ENCODE results near the gene KRTAP12-3. TPM values are rescaled to one million over a fixed set of nuclear protein-coding genes. Genes with fewer than 3 reads are reported as not detected.

Gene KRTAP12-3
- total and polyA plus RNA-seq, 4 donors = not detected

DNA sequence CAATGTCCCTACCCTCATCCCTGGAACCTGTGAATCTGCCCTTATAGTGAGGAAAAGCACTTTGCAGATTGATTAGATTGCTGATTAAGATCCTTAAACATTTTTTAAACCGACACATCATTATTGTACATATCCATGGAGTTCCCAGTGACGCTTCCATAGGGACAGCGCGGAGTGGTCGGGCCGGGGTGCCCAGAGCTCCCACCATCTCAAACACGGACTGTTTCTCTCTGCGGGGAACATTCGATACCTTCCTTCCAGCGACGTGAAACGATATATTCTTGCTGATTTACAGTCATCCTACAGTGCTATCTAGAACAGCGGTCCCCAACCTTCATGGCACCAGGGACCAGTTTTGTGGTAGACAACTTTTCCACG is 43.3 kb downstream of the KRTAP12-3 start:
- ATAC-seq (ENCODE audit: low FRiP score) = no peak
- no peaks in the 10 kb centered on the region for H3K4me1 ChIP-seq (ENCODE audit: control insufficient read depth in 1 of 2, insufficient read depth in 2 of 2, low read length in 2 of 2)
- WGBS, 2 donors = 85 to 89% methylated on average over 14 of the region's 14 CpGs
- H3K4me3 ChIP-seq (ENCODE audit: low read length in 2 of 2) = no peak overlapping the region
- H3K36me3 ChIP-seq (ENCODE audit: control insufficient read depth in 1 of 2, insufficient read depth in 2 of 2, low read length in 1 of 2) = no peaks in the 10 kb centered on the region
- intact Hi-C loops (cut with DNase I) = no loop called here
- H3K27ac ChIP-seq (ENCODE audit: low read depth in 1 of 2, low read length in 2 of 2) = no peak overlapping the region
- no peak for DNase-seq
- H3K9me3 ChIP-seq (ENCODE audit: control insufficient read depth, low read length) = peaks cover under 1% of the 10 kb centered on the region
- H3K27me3 ChIP-seq (ENCODE audit: control insufficient read depth in 1 of 2, insufficient read depth in 2 of 2, low read length in 1 of 2) = no peaks in the 10 kb centered on the region

DNA sequence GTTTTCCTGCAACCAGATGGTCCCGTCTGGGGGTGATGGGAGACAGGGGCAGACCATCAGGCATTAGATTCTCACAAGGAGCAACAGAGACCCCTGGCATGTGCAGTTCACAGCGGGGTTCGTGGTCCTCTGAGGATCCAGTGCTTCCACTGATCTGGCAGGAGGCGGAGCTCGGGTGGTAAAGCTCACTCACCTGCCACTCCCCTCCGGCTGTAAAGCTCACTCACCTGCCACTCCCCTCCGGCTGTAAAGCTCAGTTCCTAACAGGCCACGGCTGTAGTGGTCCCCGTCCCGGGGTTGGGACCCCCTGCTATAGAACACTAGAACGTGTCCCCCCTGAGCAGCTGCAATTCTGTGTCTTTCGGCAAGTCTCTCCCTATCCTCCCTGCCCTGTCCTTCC is 43.8 kb downstream of the KRTAP12-3 start:
- Histone ChIP-seq H3K4me3 (ENCODE audit: low read length in 2 of 2) (no peak overlapping the region), H3K36me3 (ENCODE audit: control insufficient read depth in 1 of 2, insufficient read depth in 2 of 2, low read length in 1 of 2) (no peaks in the 10 kb centered on the region), H3K27me3 (ENCODE audit: control insufficient read depth in 1 of 2, insufficient read depth in 2 of 2, low read length in 1 of 2) (no peaks in the 10 kb centered on the region), H3K9me3 (ENCODE audit: control insufficient read depth, low read length) (peaks cover 4% of the 10 kb centered on the region), H3K4me1 (ENCODE audit: control insufficient read depth in 1 of 2, insufficient read depth in 2 of 2, low read length in 2 of 2) (no peaks in the 10 kb centered on the region), H3K27ac (ENCODE audit: low read depth in 1 of 2, low read length in 2 of 2) (no peak overlapping the region)
- intact Hi-C loops (cut with DNase I) = no loop called here
- 61 to 65% methylated on average over 12 of the region's 12 CpGs for WGBS, 2 donors
- DNase-seq = no peak
- ATAC-seq (ENCODE audit: low FRiP score) = no peak

DNA sequence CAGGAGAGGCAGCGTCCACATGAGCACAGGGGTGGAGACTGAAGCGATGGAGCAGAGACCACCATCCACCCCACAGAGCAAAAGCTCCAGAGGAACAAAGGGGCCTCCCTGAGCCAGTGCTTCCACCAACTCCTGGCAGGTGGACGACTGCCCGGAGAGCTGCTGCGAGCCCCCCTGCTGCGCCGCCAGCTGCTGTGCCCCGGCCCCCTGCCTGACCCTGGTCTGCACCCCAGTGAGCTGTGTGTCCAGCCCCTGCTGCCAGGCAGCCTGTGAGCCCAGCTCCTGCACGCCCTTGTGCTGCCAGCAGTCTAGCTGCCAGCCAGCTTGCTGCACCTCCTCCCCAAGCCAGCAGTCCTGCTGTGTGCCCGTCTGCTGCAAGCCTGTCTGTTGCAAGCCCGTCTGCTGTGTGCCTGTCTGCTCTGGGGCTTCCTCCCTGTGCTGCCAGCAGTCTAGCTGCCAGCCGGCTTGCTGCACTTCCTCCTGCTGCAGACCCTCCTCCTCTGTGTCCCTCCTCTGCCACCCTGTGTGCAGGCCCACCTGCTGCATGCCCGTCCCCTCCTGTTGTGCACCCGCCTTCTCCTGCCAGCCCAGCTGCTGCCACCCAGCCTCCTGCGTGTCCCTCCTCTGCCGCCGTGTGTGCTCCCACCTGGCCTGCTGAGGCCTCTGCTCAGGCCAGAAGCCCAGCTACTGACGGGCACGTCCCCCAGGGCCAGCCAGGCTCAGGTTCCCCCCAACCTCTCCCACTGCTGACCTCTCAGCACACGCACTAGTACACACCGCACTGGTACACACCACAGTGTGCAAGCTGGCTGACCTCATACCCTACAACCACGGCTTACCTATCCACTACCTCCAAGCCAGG is 44.6 kb downstream of the KRTAP12-3 start:
- ATAC-seq (ENCODE audit: low FRiP score) (no peak), DNase-seq (no peak)
- WGBS, 2 donors = 79 to 85% methylated on average over 20 to 22 of the region's 22 CpGs
- Histone ChIP-seq H3K4me1 (ENCODE audit: control insufficient read depth in 1 of 2, insufficient read depth in 2 of 2, low read length in 2 of 2) (no peaks in the 10 kb centered on the region), H3K9me3 (ENCODE audit: control insufficient read depth, low read length) (peaks cover 4% of the 10 kb centered on the region), H3K27me3 (ENCODE audit: control insufficient read depth in 1 of 2, insufficient read depth in 2 of 2, low read length in 1 of 2) (no peaks in the 10 kb centered on the region), H3K4me3 (ENCODE audit: low read length in 2 of 2) (no peak overlapping the region), H3K27ac (ENCODE audit: low read depth in 1 of 2, low read length in 2 of 2) (no peak overlapping the region), H3K36me3 (ENCODE audit: control insufficient read depth in 1 of 2, insufficient read depth in 2 of 2, low read length in 1 of 2) (no peaks in the 10 kb centered on the region)
- intact Hi-C loops (cut with DNase I) = no loop called here

- Histone ChIP-seq H3K27ac (ENCODE audit: low read depth in 1 of 2, low read length in 2 of 2) (no peak overlapping the region), H3K4me1 (ENCODE audit: control insufficient read depth in 1 of 2, insufficient read depth in 2 of 2, low read length in 2 of 2) (no peaks in the 10 kb centered on the region), H3K36me3 (ENCODE audit: control insufficient read depth in 1 of 2, insufficient read depth in 2 of 2, low read length in 1 of 2) (no peaks in the 10 kb centered on the region), H3K27me3 (ENCODE audit: control insufficient read depth in 1 of 2, insufficient read depth in 2 of 2, low read length in 1 of 2) (no peaks in the 10 kb centered on the region), H3K4me3 (ENCODE audit: low read length in 2 of 2) (no peak overlapping the region), H3K9me3 (ENCODE audit: control insufficient read depth, low read length) (peaks cover 4% of the 10 kb centered on the region)
- intact Hi-C loops (cut with DNase I) = no loop called here
- ATAC-seq (ENCODE audit: low FRiP score) (no peak), DNase-seq (no peak)
- WGBS, 2 donors = 80 to 85% methylated on average over 16 of the region's 16 CpGs
These were observed 45.4 kb downstream of the KRTAP12-3 start for GRCh38 chr21:44702973-44703730.

DNA sequence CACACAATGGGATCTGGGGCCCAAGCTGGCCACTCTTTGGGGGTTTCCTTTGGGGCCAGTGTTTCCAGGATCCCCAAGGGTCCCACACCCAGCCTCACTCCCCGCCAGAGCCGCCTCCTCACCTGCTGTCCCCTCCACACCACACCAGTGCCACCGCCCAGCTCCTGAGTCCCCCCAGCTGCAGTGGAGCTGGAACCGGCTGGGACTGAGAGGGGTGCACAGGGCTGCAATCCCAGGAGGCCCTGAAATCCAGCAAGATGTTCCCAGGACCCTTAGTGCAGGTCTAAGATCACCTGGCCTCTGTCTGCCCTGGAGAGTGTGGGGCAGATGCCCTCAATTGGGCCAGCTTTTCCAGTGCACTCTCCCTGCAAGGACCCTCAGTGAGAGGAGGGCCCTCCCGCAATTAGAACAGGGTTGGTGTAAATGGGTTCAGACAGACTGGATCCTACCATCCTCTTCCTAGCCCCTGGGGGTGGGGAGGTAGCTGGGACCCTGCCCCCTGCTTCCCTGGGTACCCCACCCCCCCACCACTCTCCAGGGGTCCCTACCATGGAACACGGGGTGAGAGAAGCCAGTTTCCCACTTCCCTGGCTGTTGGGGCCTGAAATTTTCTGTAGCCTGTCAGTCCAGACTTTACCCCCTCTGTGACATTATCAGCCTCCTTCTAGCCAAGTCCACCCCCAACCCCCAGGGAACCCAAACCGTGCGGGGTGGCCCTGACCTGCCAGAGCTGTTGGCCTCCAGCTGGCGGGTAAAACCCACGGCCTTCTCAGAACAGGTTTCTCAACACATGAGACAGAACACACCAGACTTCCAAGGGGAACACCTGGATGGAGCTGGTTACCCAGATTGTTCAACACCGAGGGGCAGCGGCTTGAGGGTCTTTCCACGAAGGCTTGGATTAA is 46.3 kb downstream of the KRTAP12-3 start:
- 72 to 74% methylated on average over 13 of the region's 13 CpGs for WGBS, 2 donors
- H3K27ac ChIP-seq (ENCODE audit: low read depth in 1 of 2, low read length in 2 of 2) = no peak overlapping the region
- intact Hi-C loops (cut with DNase I) = no loop called here
- no peak for ATAC-seq (ENCODE audit: low FRiP score)
- H3K36me3 ChIP-seq (ENCODE audit: control insufficient read depth in 1 of 2, insufficient read depth in 2 of 2, low read length in 1 of 2) = no peaks in the 10 kb centered on the region
- DNase-seq = no peak
- H3K4me1 ChIP-seq (ENCODE audit: control insufficient read depth in 1 of 2, insufficient read depth in 2 of 2, low read length in 2 of 2) = no peaks in the 10 kb centered on the region
- H3K4me3 ChIP-seq (ENCODE audit: low read length in 2 of 2) = no peak overlapping the region
- peaks cover 4% of the 10 kb centered on the region for H3K9me3 ChIP-seq (ENCODE audit: control insufficient read depth, low read length)
- H3K27me3 ChIP-seq (ENCODE audit: control insufficient read depth in 1 of 2, insufficient read depth in 2 of 2, low read length in 1 of 2) = no peaks in the 10 kb centered on the region

DNA sequence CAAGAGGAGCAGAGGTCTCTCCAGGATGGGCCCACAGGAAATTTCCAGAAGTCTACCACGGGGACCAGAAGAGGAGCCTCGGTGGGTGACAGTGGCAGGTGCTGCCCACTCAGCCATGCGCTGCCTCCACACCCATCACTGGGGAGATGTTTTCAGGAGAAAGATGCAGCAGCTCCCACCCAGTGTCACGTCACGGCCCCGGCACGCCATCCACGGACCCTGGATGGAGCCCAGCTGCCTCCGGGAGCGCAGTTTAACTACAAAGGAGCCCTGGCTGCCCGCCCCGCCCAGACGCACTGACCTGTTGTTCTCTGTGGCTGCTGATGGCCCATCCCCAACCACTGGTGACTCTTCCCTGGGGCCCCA is 46.9 kb downstream of the KRTAP12-3 start:
- no peaks in the 10 kb centered on the region for H3K27me3 ChIP-seq (ENCODE audit: control insufficient read depth in 1 of 2, insufficient read depth in 2 of 2, low read length in 1 of 2)
- DNase-seq = no peak

GRCh38 chr21:44706026-44706705 is 48.4 kb downstream of the KRTAP12-3 start:
- Histone ChIP-seq H3K27me3 (ENCODE audit: control insufficient read depth in 1 of 2, insufficient read depth in 2 of 2, low read length in 1 of 2) (no peaks in the 10 kb centered on the region), H3K27ac (ENCODE audit: low read depth in 1 of 2, low read length in 2 of 2) (no peak overlapping the region)
- 42 to 49% methylated on average over 54 of the region's 54 CpGs for WGBS, 2 donors

More for the DNA sequence above, 46.9 kb downstream of the KRTAP12-3 start:
- intact Hi-C loops (cut with DNase I) = no loop called here
- no peak overlapping the region for H3K4me3 ChIP-seq (ENCODE audit: low read length in 2 of 2)
- WGBS, 2 donors = 72 to 74% methylated on average over 13 of the region's 13 CpGs
- peaks cover 4% of the 10 kb centered on the region for H3K9me3 ChIP-seq (ENCODE audit: control insufficient read depth, low read length)
- no peaks in the 10 kb centered on the region for H3K36me3 ChIP-seq (ENCODE audit: control insufficient read depth in 1 of 2, insufficient read depth in 2 of 2, low read length in 1 of 2)
- ATAC-seq (ENCODE audit: low FRiP score) = no peak
- no peak overlapping the region for H3K27ac ChIP-seq (ENCODE audit: low read depth in 1 of 2, low read length in 2 of 2)
- no peaks in the 10 kb centered on the region for H3K4me1 ChIP-seq (ENCODE audit: control insufficient read depth in 1 of 2, insufficient read depth in 2 of 2, low read length in 2 of 2)

More at GRCh38 chr21:44706026-44706705, 48.4 kb downstream of the KRTAP12-3 start:
- H3K9me3 ChIP-seq (ENCODE audit: control insufficient read depth, low read length) = peaks cover 4% of the 10 kb centered on the region
- no peaks in the 10 kb centered on the region for H3K4me1 ChIP-seq (ENCODE audit: control insufficient read depth in 1 of 2, insufficient read depth in 2 of 2, low read length in 2 of 2)
- no peaks in the 10 kb centered on the region for H3K36me3 ChIP-seq (ENCODE audit: control insufficient read depth in 1 of 2, insufficient read depth in 2 of 2, low read length in 1 of 2)
- DNase-seq (peak in 1 of 2 donors; percentile 60), ATAC-seq (ENCODE audit: low FRiP score) (no peak)
- no peak overlapping the region for H3K4me3 ChIP-seq (ENCODE audit: low read length in 2 of 2)
- intact Hi-C loops (cut with DNase I) = no loop called here
